K562 (cell line): ENCODE results near the gene GKAP1. TPM values are rescaled to one million over a fixed set of nuclear protein-coding genes. Genes with fewer than 3 reads are reported as not detected.

Source experiments
- DPF2 ChIP-seq: fragments of 450-650 bp; IDR thresholded peaks from 2 replicates; pipeline ENCODE4 v1.6.1; 2016
- EGR1 ChIP-seq: fragments of 450-650 bp; conservative IDR thresholded peaks from 2 replicates; pipeline ENCODE4 v1.6.1; 2017; ENCODE audit warnings: mild to moderate bottlenecking
- FOS ChIP-seq: IDR thresholded peaks from 3 replicates; pipeline ENCODE4 v1.6.1; 2011; ENCODE audit not compliant: insufficient read length; ENCODE audit errors: extremely low read depth
- HLTF ChIP-seq: fragments of 450-650 bp; IDR thresholded peaks from 2 replicates; pipeline ENCODE4 v1.6.1; 2016
- HNRNPL ChIP-seq: fragments of 200-400 bp; formaldehyde crosslinking; IDR thresholded peaks from 2 replicates; pipeline ENCODE4 v1.6.1; 2017; ENCODE audit warnings: low read depth, mild to moderate bottlenecking, low read length
- IRF2 ChIP-seq: sonication (generic); formaldehyde crosslinking; IDR thresholded peaks from 2 replicates; pipeline ENCODE4 v1.8.1; 2022; ENCODE audit warnings: mild to moderate bottlenecking, missing genetic modification reagents
- LARP7 ChIP-seq: fragments of 450-650 bp; IDR thresholded peaks from 2 replicates; pipeline ENCODE4 v1.6.1; 2016
- MBD1 ChIP-seq: fragments of 250-450 bp; sonication (Bioruptor Pico); IDR thresholded peaks from 2 replicates; pipeline ENCODE4 v1.8.0; 2022; ENCODE audit warnings: inconsistent platforms
- MYBL2 ChIP-seq, 2 experiments: fragments of 450-650 bp in 1 of 2; sonication (generic) in 1 of 2; formaldehyde crosslinking in 1 of 2; IDR thresholded peaks; 2 replicates each; pipeline versions ENCODE4 v1.6.1 to v1.8.1; 2017 to 2022; ENCODE audit warnings: borderline replicate concordance in 1 of 2, inconsistent platforms in 1 of 2, low read depth in 1 of 2, mild to moderate bottlenecking in 1 of 2, missing genetic modification reagents in 1 of 2, moderate library complexity in 1 of 2
- NCOA1 ChIP-seq: fragments of 450-650 bp; IDR thresholded peaks from 2 replicates; pipeline ENCODE4 v1.6.1; 2016; ENCODE audit warnings: low read depth
- NRF1 ChIP-seq, 2 experiments: fragments of 450-650 bp; IDR thresholded peaks in 1 of 2; conservative IDR thresholded peaks in 1 of 2; 2 replicates each; pipeline ENCODE4 v1.6.1; 2014; ENCODE audit warnings: mild to moderate bottlenecking in 2 of 2
- RBM17 ChIP-seq: fragments of 200-400 bp; formaldehyde crosslinking; IDR thresholded peaks from 2 replicates; pipeline ENCODE4 v1.6.1; 2017; ENCODE audit warnings: low read depth, mild to moderate bottlenecking, low read length, borderline replicate concordance
- SAFB2 ChIP-seq: fragments of 200-400 bp; formaldehyde crosslinking; IDR thresholded peaks from 2 replicates; pipeline ENCODE4 v1.6.1; 2018; ENCODE audit warnings: borderline replicate concordance, low read length, low read depth, moderate library complexity; ENCODE audit not compliant: severe bottlenecking
- SMAD1 ChIP-seq: fragments of 150-350 bp; IDR thresholded peaks from 2 replicates; pipeline ENCODE4 v1.6.1; 2014; ENCODE audit warnings: low read length, low read depth; ENCODE audit not compliant: partially characterized antibody
- SMAD2 ChIP-seq: fragments of 150-350 bp; IDR thresholded peaks from 2 replicates; pipeline ENCODE4 v1.6.1; 2014; ENCODE audit warnings: low read depth, mild to moderate bottlenecking, low read length
- SRF ChIP-seq, 2 experiments: fragments of 250-450, 450-650 bp in 1 of 2; sonication (Bioruptor Pico) in 1 of 2; sonication (generic) in 1 of 2; formaldehyde crosslinking; IDR thresholded peaks; 2 replicates each; pipeline versions ENCODE4 v1.5.0 to v1.5.1; 2020 to 2022; ENCODE audit warnings: mild to moderate bottlenecking in 1 of 2, missing genetic modification reagents in 1 of 2
- THRB ChIP-seq: fragments of 450-650 bp; formaldehyde crosslinking; conservative IDR thresholded peaks from 2 replicates; pipeline ENCODE4 v1.4.0; 2022; ENCODE audit warnings: mild to moderate bottlenecking, missing genetic modification characterization
- U2AF2 ChIP-seq: fragments of 200-400 bp; formaldehyde crosslinking; optimal IDR thresholded peaks from 2 replicates; pipeline ENCODE3; 2017; ENCODE audit warnings: low read depth, mild to moderate bottlenecking, low read length
- XRCC3 ChIP-seq: fragments of 450-650 bp; IDR thresholded peaks from 2 replicates; pipeline ENCODE4 v1.6.1; 2017; ENCODE audit warnings: mild to moderate bottlenecking, moderate library complexity
- ZBTB12 ChIP-seq: fragments of 250-450 bp; sonication (Bioruptor Pico); IDR thresholded peaks from 2 replicates; pipeline ENCODE4 v1.4.0; 2020
- ZNF583 ChIP-seq: fragments of 250-450 bp; sonication (Bioruptor Pico); IDR thresholded peaks from 2 replicates; pipeline ENCODE4 v1.4.0; 2020
- polyA plus RNA-seq, 8 experiments: library from polyadenylated mRNA; depleted of rRNA in 4 of 8; stranded (reverse) in 5 of 8; unstranded in 3 of 8; fragments of >200 nt; fragmentation: Nextera tagmentation in 2 of 8; fragmentation: Illumina TruSeq in 1 of 8; extraction: Ambion mirVana in 2 of 8; extraction: Trizol in 1 of 8; gene quantifications; 2 replicates each; pipeline versions ENCODE4 v1.2.1 to v1.2.3, GENCODE V29; 2011 to 2014; ENCODE audit warnings: inconsistent platforms in 1 of 8, missing spikeins in 1 of 8
- total RNA-seq, 7 experiments: library from RNA; depleted of rRNA in 6 of 7; stranded (reverse); fragments of >200 nt in 6 of 7; fragmentation: Illumina TruSeq in 2 of 7; extraction: Trizol in 2 of 7; gene quantifications; 2 replicates each; pipeline versions ENCODE4 v1.2.1 to v1.2.3, GENCODE V29; 2011 to 2021; ENCODE audit warnings: low replicate concordance in 1 of 7
- TF ChIP-seq, protein P1 (sequence below): fragments of 450-650 bp; IDR thresholded peaks from 2 replicates; pipeline ENCODE4 v1.6.1; 2016; ENCODE audit warnings: missing biosample characterization, missing genetic modification characterization
- TF ChIP-seq, protein P2 (sequence below): sonication (generic); formaldehyde crosslinking; IDR thresholded peaks from 2 replicates; pipeline ENCODE4 v1.8.1; 2022; ENCODE audit warnings: missing genetic modification reagents

GKAP1 gene
- total and polyA plus RNA-seq, 9 of the 15 experiments (the other 6 are each of a cell fraction or from before 2014, with no cell fraction given): 1.0 to 3.8 (median 2.7) TPM

DNA sequence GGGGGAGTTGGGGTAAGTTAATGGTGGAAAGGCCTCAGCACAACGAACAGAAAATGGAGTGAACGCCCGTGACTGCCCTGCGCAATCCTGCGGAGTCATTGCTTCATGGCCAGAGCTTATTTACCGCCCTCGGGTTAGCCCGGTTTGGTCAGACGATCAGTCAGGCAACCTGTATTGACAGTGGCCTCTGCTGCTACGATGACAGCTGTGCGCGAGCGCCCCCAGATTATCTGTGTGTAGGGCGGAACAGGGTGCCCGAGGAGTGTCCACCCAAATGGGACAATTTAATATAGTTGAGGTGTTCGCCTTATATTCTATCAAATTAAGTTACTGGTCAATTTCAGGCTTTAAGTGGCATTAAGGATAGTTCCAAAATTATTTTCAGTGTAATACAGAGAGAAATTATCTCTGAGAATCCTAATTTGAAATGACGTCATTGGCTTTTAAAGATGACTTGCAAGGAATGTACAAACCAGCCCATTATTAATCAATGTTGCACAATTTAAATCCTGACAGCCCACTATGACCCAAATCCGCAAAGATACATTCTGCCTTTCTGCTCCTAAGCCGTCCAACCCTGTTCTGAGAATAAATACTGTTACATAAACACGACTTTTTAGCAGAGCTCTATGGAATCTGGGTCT lies 108.9 kb downstream of the GKAP1 start (continued):
- TF ChIP-seq IRF2 (CRISPR knock-in tag) (no peak), MBD1 (no peak), SMAD1 (no peak), NRF1 (conservative IDR thresholded peaks at IDR 0.05 in 1 of 2, IDR thresholded peaks at IDR 0.05 in 1 of 2) (no peak; a peak in 2 of 4 replicates), EGR1 (peak; percentile 66), XRCC3 (no peak), RBM17 (no peak), HLTF (no peak), MYBL2 (IDR thresholded peaks at IDR 0.05; ENCODE audit: low read depth) (no peak), MYBL2 (CRISPR knock-in tag; IDR thresholded peaks at IDR 0.05; ENCODE audit: borderline replicate concordance) (no peak), FOS (no peak), ZNF583 (CRISPR knock-in tag) (no peak), HNRNPL (no peak), SAFB2 (no peak), NCOA1 (no peak), THRB (CRISPR knock-in tag) (0 out of 2 replicates have a peak, but pooled peaks have one; percentile 40), LARP7 (no peak), ZBTB12 (CRISPR knock-in tag) (no peak), SRF (CRISPR knock-in tag; IDR thresholded peaks at IDR 0.05) (no peak), DPF2 (peak; percentile 47; the same call in 1 of the 2 replicates), SMAD2 (no peak), U2AF2 (no peak)
- TF ChIP-seq, protein P1, sequence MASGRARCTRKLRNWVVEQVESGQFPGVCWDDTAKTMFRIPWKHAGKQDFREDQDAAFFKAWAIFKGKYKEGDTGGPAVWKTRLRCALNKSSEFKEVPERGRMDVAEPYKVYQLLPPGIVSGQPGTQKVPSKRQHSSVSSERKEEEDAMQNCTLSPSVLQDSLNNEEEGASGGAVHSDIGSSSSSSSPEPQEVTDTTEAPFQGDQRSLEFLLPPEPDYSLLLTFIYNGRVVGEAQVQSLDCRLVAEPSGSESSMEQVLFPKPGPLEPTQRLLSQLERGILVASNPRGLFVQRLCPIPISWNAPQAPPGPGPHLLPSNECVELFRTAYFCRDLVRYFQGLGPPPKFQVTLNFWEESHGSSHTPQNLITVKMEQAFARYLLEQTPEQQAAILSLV: 0 out of 2 replicates have a peak, but pooled peaks have one; percentile 16
- TF ChIP-seq, protein P2, sequence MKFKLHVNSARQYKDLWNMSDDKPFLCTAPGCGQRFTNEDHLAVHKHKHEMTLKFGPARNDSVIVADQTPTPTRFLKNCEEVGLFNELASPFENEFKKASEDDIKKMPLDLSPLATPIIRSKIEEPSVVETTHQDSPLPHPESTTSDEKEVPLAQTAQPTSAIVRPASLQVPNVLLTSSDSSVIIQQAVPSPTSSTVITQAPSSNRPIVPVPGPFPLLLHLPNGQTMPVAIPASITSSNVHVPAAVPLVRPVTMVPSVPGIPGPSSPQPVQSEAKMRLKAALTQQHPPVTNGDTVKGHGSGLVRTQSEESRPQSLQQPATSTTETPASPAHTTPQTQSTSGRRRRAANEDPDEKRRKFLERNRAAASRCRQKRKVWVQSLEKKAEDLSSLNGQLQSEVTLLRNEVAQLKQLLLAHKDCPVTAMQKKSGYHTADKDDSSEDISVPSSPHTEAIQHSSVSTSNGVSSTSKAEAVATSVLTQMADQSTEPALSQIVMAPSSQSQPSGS (CRISPR knock-in tag): no peak
